Measurements from ENCODE around the gene RAN.
"Not testable (repeated sequence)": the region's sequence is repeated elsewhere in the genome, so short reads cannot be mapped to it uniquely, and the experiment has no call there.

The RAN gene

GRCh38 chr12:130871286-130872178 lies at the start of gene RAN:
Gene RAN (plus strand): TSS chr12:130872066. CDS start chr12:130872594, 528 bp downstream.
- peak; percentile 95 for DNase-seq (ENCODE audit: low spot score)

- DNase-seq (ENCODE audit: low spot score) = peak; percentile 70
Measured at GRCh38 chr12:130825771-130826150, 46.1 kb upstream of the RAN start.

GRCh38 chr12:130826151-130826801 lies 45.6 kb upstream of the RAN start:
- peak; percentile 90 for DNase-seq (ENCODE audit: low spot score)

- DNase-seq (ENCODE audit: low spot score) = no peak
Measured at GRCh38 chr12:130827432-130827831, 44.4 kb upstream of the RAN start.

- no peak for DNase-seq (ENCODE audit: low spot score)
Measured at GRCh38 chr12:130828895-130829294, 43.0 kb upstream of the RAN start.

- DNase-seq (ENCODE audit: low spot score) = no peak
Measured at GRCh38 chr12:130829391-130830245, 42.2 kb upstream of the RAN start.

- DNase-seq (ENCODE audit: low spot score) = no peak
Measured at GRCh38 chr12:130830246-130830551, 41.7 kb upstream of the RAN start.

GRCh38 chr12:130831246-130831645 lies 40.6 kb upstream of the RAN start:
- no peak for DNase-seq (ENCODE audit: low spot score)

- no peak for DNase-seq (ENCODE audit: low spot score)
Measured at GRCh38 chr12:130831876-130832405, 39.9 kb upstream of the RAN start.

GRCh38 chr12:130832561-130833209 lies 39.2 kb upstream of the RAN start:
- DNase-seq (ENCODE audit: low spot score) = peak; percentile 91

- no peak for DNase-seq (ENCODE audit: low spot score)
Measured at GRCh38 chr12:130835011-130835410, 36.9 kb upstream of the RAN start.

- no peak for DNase-seq (ENCODE audit: low spot score)
Measured at GRCh38 chr12:130835436-130835835, 36.4 kb upstream of the RAN start.

GRCh38 chr12:130838284-130838950 lies 33.4 kb upstream of the RAN start:
- DNase-seq (ENCODE audit: low spot score) = peak; percentile 65

GRCh38 chr12:130838951-130839769 lies 32.7 kb upstream of the RAN start, which contains the start of gene STX2:
Gene STX2 (minus strand): TSS chr12:130839250. CDS start chr12:130839099, 151 bp downstream.
- peak; percentile 90 for DNase-seq (ENCODE audit: low spot score)

GRCh38 chr12:130839770-130840404 lies 32.0 kb upstream of the RAN start:
- no peak for DNase-seq (ENCODE audit: low spot score)

- DNase-seq (ENCODE audit: low spot score) = no peak
Measured at GRCh38 chr12:130846369-130846768, 25.5 kb upstream of the RAN start.

GRCh38 chr12:130847112-130847511 lies 24.8 kb upstream of the RAN start:
- DNase-seq (ENCODE audit: low spot score) = no peak

GRCh38 chr12:130848105-130848504 lies 23.8 kb upstream of the RAN start:
- not testable (repeated sequence) for DNase-seq (ENCODE audit: low spot score)

GRCh38 chr12:130848785-130849305 lies 23.0 kb upstream of the RAN start:
- DNase-seq (ENCODE audit: low spot score) = not testable (repeated sequence)
